Gastrocnemius medialis (tissue), 4 donors: ENCODE results near the gene GRIK1. TPM values are rescaled to one million over a fixed set of nuclear protein-coding genes. Genes with fewer than 3 reads are reported as not detected.
"Not testable (repeated sequence)": the region's sequence is repeated elsewhere in the genome, so short reads cannot be mapped to it uniquely, and the experiment has no call there.

Experiments used
- ATAC-seq, 2 donors: fragments of 150-250 bp; one replicate each; pipeline ENCODE4 v1.9.1; 2016
- DNase-seq, 2 donors: peaks; one replicate each; pipeline ENCODE4 v3.0.0-alpha.2; 2019
- H3K27ac ChIP-seq, 4 donors: fragments of 200-600 bp; sonication (generic); 1 replicate in 1 of 4; 2 replicates in 3 of 4; pipeline ENCODE4 v1.5.1; 2016 to 2018; ENCODE audit warnings: mild to moderate bottlenecking in 2 of 4, moderate library complexity in 1 of 4
- H3K27me3 ChIP-seq, 3 donors: fragments of 200-600 bp; sonication (generic) in 2 of 3; 1 replicate in 1 of 3; 2 replicates in 2 of 3; pipeline versions ENCODE4 v1.5.1 to v1.6.0; 2016 to 2019; ENCODE audit warnings: mild to moderate bottlenecking in 1 of 3, moderate library complexity in 1 of 3
- H3K36me3 ChIP-seq, 2 donors: fragments of 200-600 bp; sonication (generic) in 1 of 2; one replicate each; pipeline ENCODE4 v1.5.1; 2017 to 2018
- H3K4me1 ChIP-seq, 2 donors: fragments of 200-600 bp; sonication (generic) in 1 of 2; one replicate each; pipeline ENCODE4 v1.5.1; 2016 to 2017; ENCODE audit warnings: mild to moderate bottlenecking in 2 of 2
- H3K4me3 ChIP-seq, 4 donors: fragments of 200-600 bp; sonication (generic) in 3 of 4; 1 replicate in 1 of 4; 2 replicates in 3 of 4; pipeline ENCODE4 v1.5.1; 2016 to 2019; ENCODE audit warnings: mild to moderate bottlenecking in 2 of 4
- H3K9me3 ChIP-seq, 3 donors: fragments of 200-600 bp; sonication (generic) in 2 of 3; 1 replicate in 1 of 3; 2 replicates in 2 of 3; pipeline ENCODE4 v1.5.1; 2016 to 2019
- POLR2A ChIP-seq, 2 donors: fragments of 450-650 bp; IDR thresholded peaks; one replicate each; pipeline ENCODE4 v1.6.1; 2017; ENCODE audit warnings: antibody characterized with exemption in 2 of 2, mild to moderate bottlenecking in 2 of 2, moderate library complexity in 2 of 2
- in situ Hi-C, 4 donors: fragments of 200-750 bp; cut with MboI; loops; one replicate each; pipeline versions ENCODE4 v1.15.0 to v1.8.0; 2017; ENCODE audit warnings: low sequenced_read_pairs in 4 of 4
- intact Hi-C: fragments of 100-400 bp; cut with DNase I; formaldehyde crosslinking; loops from one replicate; pipeline ENCODE4 v1.15.1; 2023; ENCODE audit warnings: low total_unique reads
- total RNA-seq, 4 donors: library from RNA; depleted of rRNA; stranded (reverse); fragments of >200 nt; gene quantifications; one replicate each; pipeline versions ENCODE4 v1.1.0 to v1.2.3, GENCODE V29; 2016
- TF ChIP-seq, protein P1 (sequence below), 5 experiments: fragments of 450-650 bp in 3 of 5; fragments of 200-600 bp in 2 of 5; sonication (generic) in 2 of 5; IDR thresholded peaks in 4 of 5; conservative IDR thresholded peaks in 1 of 5; 1 replicate in 4 of 5; 2 replicates in 1 of 5; pipeline ENCODE4 v1.5.1; 2016 to 2019; ENCODE audit warnings: antibody characterized with exemption in 5 of 5, mild to moderate bottlenecking in 3 of 5, moderate library complexity in 3 of 5

Gene GRIK1
- total RNA-seq, 4 donors from 2014 or later = 0.13 TPM; not detected in 3

DNA sequence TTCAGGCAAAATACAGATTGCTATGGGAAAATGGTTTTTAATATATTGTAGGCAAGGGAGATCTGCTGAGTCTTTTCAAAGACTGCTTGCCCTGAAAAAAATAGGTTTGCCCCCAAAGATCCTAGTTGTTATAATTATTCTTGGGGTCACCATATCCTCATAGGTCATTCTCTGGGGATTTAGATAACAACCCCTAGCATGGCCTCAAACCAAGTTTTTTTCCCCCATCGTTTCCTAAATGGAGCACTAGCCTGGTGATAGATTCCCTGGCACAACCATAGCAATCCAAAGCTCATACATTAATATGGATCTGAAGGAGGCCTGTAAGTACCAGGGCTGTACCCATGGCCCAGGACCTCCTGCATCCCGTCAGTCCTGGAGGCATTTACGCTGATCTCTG lies 325.9 kb downstream of the GRIK1 start:
- H3K36me3 ChIP-seq = no peaks in the 10 kb centered on the region
- in situ Hi-C loops = no loop called here
- H3K9me3 ChIP-seq = no peaks in the 10 kb centered on the region
- no peaks in the 10 kb centered on the region for H3K27me3 ChIP-seq
- H3K4me3 ChIP-seq = no peak overlapping the region
- no peaks in the 10 kb centered on the region for H3K4me1 ChIP-seq
- intact Hi-C loops = no loop called here
- ATAC-seq = no peak
- DNase-seq = no peak
- TF ChIP-seq, protein P1, sequence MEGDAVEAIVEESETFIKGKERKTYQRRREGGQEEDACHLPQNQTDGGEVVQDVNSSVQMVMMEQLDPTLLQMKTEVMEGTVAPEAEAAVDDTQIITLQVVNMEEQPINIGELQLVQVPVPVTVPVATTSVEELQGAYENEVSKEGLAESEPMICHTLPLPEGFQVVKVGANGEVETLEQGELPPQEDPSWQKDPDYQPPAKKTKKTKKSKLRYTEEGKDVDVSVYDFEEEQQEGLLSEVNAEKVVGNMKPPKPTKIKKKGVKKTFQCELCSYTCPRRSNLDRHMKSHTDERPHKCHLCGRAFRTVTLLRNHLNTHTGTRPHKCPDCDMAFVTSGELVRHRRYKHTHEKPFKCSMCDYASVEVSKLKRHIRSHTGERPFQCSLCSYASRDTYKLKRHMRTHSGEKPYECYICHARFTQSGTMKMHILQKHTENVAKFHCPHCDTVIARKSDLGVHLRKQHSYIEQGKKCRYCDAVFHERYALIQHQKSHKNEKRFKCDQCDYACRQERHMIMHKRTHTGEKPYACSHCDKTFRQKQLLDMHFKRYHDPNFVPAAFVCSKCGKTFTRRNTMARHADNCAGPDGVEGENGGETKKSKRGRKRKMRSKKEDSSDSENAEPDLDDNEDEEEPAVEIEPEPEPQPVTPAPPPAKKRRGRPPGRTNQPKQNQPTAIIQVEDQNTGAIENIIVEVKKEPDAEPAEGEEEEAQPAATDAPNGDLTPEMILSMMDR (IDR thresholded peaks at IDR 0.05 in 4 of 5, conservative IDR thresholded peaks at IDR 0.05 in 1 of 5) = no peak
- no peak for TF ChIP-seq POLR2A (IDR thresholded peaks at IDR 0.05)
- no peak overlapping the region for H3K27ac ChIP-seq

DNA sequence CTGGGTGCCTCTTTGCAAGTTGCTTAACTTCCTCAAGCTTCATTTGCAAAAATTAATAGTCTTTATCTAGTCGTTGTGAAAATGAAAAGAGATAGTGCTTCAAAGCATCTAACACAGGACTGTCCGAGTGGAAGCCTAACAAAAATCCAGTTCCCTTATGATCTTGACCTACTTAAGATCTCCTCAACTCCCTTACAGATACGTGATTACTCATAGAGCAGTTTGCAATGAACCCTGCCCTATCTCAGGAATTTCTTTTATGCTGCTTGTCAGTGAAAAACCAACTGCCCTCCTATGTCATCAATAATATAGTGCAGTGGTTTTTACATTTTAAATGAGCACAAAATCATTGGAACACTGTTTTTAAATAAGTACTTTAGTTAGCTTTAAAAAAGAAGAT lies 326.8 kb downstream of the GRIK1 start:
- Histone ChIP-seq H3K4me1 (no peaks in the 10 kb centered on the region), H3K9me3 (no peaks in the 10 kb centered on the region), H3K36me3 (no peaks in the 10 kb centered on the region), H3K27ac (no peak overlapping the region), H3K27me3 (no peaks in the 10 kb centered on the region), H3K4me3 (no peak overlapping the region)
- TF ChIP-seq, protein P1 (IDR thresholded peaks at IDR 0.05 in 4 of 5, conservative IDR thresholded peaks at IDR 0.05 in 1 of 5) = no peak
- TF ChIP-seq POLR2A (IDR thresholded peaks at IDR 0.05) = no peak
- intact Hi-C loops (no loop called here), in situ Hi-C loops (no loop called here)
- DNase-seq (no peak), ATAC-seq (no peak)

DNA sequence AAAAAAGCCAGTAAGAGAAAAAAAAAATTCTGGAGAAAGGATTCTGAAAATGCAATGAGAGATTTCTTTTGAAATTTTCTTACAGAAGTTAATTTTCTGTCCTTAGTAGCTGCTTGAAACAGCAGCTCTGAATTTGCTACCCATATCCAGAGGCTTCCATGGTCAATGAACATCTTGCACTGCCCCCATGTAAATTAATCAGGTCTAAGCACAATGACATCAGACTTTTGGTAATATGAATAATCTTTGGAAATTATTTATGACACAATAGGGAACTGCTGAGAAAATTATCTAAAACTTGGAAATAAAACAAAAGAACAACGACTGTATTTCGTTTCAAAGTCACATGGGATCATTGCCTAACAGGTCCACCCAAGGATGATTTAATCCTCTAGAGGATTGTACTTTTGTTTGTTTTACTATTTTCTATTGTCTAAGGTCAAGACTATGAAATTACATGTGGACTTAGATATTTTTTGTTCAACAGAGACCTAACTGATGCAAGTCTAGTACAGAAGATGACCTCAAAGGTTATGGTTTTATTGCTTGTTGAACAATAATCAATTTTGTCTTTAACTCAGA lies 328.9 kb downstream of the GRIK1 start:
- in situ Hi-C loops (no loop called here), intact Hi-C loops (no loop called here)
- DNase-seq (no peak), ATAC-seq (no peak)
- no peak overlapping the region for H3K27ac ChIP-seq
- TF ChIP-seq, protein P1 (IDR thresholded peaks at IDR 0.05 in 4 of 5, conservative IDR thresholded peaks at IDR 0.05 in 1 of 5) = no peak
- TF ChIP-seq POLR2A (IDR thresholded peaks at IDR 0.05) = no peak
- no peaks in the 10 kb centered on the region for H3K36me3 ChIP-seq
- no peak overlapping the region for H3K4me3 ChIP-seq
- no peaks in the 10 kb centered on the region for H3K9me3 ChIP-seq
- H3K4me1 ChIP-seq = no peaks in the 10 kb centered on the region
- no peaks in the 10 kb centered on the region for H3K27me3 ChIP-seq

DNA sequence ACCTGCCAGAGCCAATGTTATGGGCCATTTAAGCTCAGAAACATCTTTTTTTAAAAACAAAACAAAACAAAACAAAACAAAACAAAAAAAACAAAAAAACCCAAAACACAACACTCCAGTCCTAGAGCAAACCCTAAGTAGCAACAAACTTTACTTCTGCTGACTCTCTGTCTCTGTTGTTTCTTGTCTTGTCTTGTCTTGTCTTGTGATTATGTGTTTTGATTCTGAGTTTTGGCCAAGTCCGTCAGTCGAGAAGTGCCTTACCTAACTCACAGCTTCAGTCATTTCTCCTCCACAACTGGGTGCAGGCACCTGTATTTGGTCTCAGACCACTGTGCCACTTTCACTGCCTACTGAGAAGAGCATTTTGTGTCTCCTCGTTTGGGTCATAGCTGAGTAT lies 333.2 kb downstream of the GRIK1 start:
- Histone ChIP-seq H3K9me3 (no peaks in the 10 kb centered on the region), H3K4me3 (no peak overlapping the region), H3K27ac (no peak overlapping the region), H3K36me3 (no peaks in the 10 kb centered on the region), H3K4me1 (no peaks in the 10 kb centered on the region), H3K27me3 (no peaks in the 10 kb centered on the region)
- ATAC-seq (no peak), DNase-seq (no peak)
- TF ChIP-seq POLR2A (IDR thresholded peaks at IDR 0.05) = no peak
- TF ChIP-seq, protein P1 (IDR thresholded peaks at IDR 0.05 in 4 of 5, conservative IDR thresholded peaks at IDR 0.05 in 1 of 5) = no peak
- intact Hi-C loops (no loop called here), in situ Hi-C loops (no loop called here)

DNA sequence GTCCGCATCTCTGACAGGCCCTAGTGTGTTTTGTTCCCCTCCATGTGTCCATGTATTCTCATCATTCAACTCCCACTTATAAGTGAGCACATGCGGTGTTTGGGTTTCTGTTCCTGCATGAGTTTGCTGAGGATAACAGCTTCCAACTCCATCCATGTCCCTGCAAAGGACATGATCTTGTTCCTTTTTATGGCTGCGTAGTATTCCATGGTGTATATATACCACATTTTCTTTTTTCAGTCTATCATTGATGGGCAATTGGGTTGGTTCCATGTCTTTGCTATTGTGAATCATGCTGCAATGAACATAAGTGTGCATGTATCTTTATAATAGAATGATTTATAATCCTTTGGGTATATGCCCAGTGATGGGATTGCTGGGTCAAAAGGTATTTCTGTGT lies 334.6 kb downstream of the GRIK1 start:
- H3K36me3 ChIP-seq, in situ Hi-C loops, H3K4me3 ChIP-seq, DNase-seq, H3K9me3 ChIP-seq, intact Hi-C loops, ATAC-seq, H3K27me3 ChIP-seq, H3K27ac ChIP-seq, H3K4me1 ChIP-seq: not testable (repeated sequence)
